ENCODE measurements around the gene ZDHHC1.

GRCh38 chr16:67423015-67423414 is 6.7 kb upstream of the ZDHHC1 start:
- no peak for TF ChIP-seq CTCF (IDR thresholded peaks at IDR 0.05)
- no peak for TF ChIP-seq POLR2A (IDR thresholded peaks at IDR 0.05)
